Ramos (cell line): ENCODE data around the gene KSR1.
"Not testable (repeated sequence)": the region's sequence is repeated elsewhere in the genome, so short reads cannot be mapped to it uniquely, and the experiment has no call there.

Experiments
- in situ Hi-C: fragments of 300-500 bp; cut with MboI; formaldehyde crosslinking; loops from one replicate; pipeline ENCODE4 v1.14.3; 2022; ENCODE audit warnings: low sequenced_read_pairs; ENCODE audit not compliant: unreplicated experiment

The KSR1 gene

DNA sequence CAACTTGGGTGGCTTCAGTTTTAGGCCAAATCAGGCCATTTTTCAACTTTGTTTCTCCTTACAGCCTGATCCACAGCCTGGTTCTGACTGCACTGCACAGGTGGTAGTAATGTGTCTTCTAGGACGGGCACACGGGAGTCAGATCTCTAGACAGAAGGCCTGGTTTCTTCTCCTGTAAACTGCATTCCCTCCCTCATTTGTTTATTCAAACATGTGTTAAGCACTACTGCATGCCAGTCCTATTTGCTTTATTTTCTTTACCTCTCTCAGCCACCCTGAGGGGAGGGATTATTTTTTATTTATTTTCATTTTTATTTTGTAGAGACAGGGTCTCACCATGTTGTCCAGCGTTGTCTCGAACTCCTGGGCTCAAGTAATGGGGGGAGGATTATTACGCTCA lies 6.3 kb upstream of the KSR1 start:
- in situ Hi-C loops = loop anchor here (10.0 to 25.0 kb wide), 2 partner anchors 85 to 287 kb away; no protein-coding TSS in a partner anchor

DNA sequence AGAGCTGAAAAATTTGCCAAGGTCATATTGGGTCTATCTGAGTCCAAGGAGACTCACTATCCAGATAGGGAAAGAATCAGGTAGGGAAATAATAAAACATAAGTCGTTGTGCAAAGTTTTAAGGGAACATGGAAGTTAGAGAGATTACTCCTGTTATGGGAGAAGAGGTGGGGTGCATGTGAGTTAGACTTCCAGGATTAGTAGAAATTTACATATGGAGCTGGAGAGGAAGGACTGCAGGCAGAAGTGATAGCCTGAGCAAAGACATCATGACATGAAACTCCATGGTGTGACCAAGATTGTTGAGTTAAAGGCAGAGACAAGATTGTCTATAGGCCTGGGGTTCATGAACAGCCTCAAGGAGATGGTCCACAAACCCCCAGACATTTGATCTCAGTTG lies 5.8 kb upstream of the KSR1 start:
- in situ Hi-C loops = no loop called here

DNA sequence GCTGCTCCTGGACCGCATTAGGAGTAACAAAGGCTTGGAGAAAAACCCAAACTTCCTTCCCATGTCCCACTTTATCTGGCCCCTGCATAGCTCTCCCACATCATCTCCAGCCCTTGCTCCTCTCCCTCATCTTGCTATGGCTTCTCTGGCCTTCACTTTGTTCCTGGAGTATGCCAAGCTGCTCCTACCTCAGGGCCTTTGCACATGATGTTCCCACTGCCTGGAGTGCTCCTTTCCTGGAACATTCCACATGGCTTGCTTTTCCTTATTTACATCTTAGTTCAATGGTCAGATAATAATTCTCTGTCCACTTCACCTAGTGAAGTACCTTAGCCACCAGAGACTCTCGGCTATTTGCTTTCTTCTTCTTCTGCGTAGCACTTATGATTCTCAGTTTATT lies 4.3 kb upstream of the KSR1 start:
- in situ Hi-C loops = no loop called here

DNA sequence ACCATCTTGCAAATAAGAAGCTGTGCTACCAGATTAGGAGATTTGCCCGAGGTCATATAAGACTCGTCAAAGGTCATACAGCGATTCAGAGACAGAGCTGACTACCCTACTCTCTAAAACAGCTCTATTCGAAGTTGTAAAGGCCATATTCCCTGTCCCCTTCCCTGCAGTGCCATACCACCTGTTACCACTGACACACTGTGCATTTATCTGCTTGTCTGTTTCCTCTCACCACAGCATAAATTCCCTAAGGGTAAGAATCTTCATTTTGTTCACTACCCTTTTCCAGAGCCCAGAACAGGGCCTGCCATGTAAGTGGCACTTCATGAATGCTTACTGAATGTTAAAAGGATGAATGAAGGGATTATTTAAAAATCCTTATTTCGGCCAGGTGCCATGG lies 3.4 kb upstream of the KSR1 start:
- in situ Hi-C loops = no loop called here

DNA sequence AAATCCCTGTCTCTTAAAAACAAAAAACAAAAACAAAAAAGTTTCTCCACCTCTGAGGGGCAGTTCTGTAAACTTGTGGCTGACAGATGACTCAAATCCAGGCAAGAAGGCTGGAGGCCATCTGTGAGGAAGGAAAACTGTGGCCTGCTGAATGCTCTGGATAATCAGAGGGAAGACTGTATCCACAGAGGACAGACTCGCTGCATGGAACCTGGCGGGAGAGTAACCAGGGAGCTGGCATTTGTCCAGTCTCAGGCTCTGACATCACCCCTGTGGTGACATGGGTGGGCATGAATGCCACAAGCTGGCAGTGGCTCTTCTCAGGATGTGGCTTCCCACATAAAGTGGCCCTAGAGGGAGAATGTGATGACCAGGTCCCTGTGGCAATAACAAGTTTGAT lies 2.8 kb upstream of the KSR1 start:
- in situ Hi-C loops = no loop called here

DNA sequence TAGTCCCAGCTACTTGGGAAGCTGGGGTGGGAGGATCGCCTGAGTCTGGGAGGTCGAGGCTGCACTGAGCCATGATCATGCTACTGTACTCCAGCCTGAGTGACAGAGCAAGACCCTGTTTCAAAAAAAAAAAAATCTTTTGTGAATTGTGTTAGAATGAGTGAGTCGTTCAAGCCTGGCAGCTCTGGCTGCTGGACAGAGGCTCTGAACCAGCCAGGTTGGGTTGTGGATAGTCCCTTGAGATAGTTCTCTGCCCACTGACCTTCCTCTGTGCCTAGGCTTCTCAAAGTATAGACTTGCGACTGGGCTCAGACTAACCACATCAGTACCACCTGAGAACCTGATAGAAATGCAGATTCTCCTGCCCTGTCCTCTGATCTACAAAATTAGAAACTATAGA lies 2.2 kb upstream of the KSR1 start:
- in situ Hi-C loops = no loop called here

DNA sequence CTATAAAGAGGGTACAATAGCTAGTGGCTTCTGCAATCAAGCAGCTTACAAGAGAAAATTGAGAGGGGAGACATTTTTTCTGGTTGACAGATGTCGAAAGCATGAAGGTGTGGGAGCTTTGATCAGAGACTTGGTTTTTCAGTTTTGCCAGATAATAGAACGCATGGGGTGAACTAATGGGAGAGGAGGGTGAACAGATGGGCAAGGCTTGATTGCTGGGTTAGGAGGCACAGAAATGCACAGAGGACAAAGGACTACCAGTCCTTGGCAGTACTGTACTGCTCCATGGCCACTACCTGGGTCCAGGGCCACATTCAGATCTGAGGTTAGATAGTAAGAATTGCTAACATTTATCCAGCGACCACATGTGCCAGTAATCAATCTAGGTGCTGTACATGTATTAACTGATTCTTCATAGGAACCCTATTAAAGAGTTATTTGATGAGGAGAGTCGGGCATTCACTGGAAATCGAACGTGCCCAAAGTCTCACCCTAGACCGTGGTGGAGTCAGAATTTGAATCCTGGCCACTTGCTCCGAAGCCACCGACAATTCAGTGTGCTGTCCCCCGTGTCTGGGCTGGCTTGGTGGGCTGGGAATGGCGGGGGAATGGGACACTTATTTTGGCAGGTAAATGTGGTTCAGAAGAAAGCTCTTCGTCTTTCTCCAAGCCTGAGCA lies 873 bp upstream of the KSR1 start:
- in situ Hi-C loops = no loop called here

DNA sequence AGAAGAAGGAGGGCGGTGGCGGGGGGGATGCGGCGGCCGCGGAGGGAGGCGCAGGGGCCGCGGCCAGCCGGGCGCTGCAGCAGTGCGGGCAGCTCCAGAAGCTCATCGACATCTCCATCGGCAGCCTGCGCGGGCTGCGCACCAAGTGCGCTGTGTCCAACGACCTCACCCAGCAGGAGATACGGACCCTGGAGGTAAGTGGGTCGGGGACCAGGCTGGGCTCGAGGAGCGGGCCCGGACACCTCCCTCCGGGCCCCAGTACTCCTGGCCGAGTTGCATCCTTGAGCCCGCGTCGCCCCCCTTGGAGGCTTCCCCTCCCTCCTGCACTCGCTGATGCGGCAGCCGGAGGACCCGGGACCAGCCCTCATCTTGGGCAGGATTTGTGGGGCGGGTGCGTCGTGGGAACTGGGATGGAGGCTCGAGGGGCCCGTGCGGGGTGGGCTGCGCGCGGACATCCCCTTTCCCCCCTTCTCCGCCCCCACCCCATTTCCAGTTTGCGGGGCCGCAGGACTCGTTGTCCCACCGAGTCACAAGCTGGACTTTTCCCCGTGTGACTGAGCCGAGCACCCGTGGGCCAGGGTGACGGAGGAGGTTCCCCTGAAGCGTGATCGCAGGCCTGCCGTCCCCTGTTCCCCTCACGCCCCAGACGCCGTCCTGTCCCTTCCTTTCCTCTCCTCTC lies 572 bp downstream of the KSR1 start:
- in situ Hi-C loops = no loop called here

DNA sequence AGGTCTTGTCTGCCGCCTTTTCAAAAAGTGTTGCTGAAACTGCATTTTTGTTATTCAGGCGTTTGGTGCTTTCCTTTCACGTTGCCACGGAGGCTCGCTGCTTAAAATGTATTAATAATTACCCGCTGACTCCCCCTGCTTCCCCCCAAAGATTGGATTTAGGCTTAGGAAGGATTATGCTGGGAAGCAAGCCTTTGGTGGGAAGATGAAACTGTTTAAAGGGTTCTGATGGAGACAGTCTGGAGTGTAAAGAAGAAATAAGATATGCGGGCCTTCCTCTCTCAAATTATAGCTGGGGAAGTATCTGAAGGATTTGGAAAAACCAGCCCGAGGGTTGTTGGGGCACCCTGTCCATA lies 1.1 kb downstream of the KSR1 start:
- in situ Hi-C loops = no loop called here

DNA sequence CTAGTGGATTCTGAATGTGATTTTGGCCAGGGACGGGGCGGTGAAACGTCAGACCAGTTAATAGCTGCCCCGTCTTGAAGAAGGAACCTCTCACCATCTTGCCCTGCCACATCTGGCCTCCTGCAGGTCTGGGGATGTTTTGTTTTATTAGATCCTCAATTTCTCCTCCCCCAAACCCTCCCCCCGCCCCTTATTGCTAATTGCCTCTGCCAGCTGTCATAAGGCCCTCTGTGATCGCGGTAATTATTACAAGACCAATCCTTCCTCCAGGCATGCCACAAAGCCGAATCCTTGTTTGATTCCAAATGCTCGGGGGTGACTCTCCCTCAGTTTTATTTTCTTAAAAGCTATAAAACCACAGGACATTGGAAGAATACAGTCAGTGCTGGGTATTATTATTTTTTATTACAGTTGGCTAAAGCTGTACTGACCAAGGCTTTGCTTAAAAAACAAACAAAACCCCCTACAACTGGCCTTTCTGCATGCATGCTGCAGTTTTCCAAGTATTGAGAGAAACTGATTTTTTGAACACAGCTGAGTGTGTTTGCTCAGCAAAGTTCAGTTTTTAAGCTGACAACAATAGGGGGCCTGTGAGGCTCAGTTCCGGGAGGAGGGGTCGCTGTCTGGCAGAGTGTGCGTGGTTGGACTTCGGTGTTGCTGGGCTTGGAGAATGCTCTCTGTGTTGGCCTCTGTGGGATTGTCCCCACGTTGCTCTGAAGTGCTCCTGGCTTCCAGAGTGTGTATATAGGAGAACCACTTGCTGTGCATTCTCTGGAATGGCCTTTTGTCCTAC lies 1.7 kb downstream of the KSR1 start:
- in situ Hi-C loops = no loop called here

DNA sequence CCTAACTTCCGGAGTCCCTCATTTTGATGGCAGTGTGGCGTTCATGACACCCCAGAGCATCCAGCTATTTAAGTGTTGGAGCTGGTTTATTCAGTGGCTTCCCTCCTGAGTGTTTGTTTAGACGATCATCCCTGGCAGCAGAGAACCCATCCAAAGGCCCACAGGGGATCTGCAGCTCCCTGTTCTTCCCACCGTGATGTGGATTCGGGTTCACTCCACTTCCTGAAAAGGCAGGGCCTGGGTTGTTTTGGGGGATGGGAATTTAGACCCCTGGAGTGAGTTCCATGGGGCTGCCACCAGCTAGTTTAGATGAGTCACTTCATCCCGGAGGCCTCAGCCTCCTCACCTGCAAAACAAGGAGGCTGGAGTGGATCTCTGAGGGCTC lies 2.3 kb downstream of the KSR1 start:
- in situ Hi-C loops = no loop called here

DNA sequence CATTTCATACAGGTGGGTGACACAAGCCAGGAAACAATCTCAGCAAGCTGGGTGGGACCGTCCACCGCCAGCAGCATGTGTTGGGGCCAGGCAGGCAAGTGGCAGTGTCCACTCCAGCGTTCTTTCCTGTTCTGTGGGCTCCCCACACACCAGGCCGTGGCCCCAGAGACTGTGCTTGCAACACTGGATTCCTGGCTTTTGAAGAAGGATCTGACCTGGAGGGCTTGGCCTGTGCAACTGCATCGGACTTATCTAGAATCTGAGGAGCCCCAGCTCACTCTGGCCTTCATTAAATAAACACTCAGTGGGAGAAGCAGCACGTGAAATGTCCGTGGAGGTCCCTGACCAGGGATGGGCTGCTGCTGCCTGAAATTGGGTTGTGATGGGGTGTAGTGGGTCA lies 3.2 kb downstream of the KSR1 start:
- in situ Hi-C loops = no loop called here

DNA sequence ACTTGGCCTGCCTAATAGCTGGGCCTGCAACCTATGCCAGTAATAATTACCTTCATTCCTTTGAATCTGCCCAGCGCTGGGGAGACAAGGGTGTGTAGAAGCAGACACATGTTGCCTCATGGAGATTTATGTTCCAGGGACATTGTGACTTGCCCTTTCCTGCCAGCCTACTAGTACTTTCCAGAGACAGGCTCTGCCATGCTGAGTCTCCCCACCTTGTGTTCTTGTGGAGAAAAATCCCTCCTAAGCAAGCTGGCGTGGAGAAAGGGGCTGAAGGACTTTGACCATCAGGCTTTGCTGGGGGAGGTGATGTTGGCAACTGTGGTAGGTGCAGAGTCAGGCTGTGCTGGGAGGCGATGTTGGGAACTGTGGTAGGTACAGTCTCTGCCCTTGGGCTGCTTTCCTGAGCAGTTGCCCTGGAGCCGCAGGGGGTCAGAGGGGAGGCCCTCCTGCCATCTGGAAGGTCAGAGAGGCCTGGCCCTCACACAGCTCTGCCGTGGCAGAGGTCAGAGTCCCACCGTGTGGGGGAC lies 4.0 kb downstream of the KSR1 start:
- in situ Hi-C loops = no loop called here

DNA sequence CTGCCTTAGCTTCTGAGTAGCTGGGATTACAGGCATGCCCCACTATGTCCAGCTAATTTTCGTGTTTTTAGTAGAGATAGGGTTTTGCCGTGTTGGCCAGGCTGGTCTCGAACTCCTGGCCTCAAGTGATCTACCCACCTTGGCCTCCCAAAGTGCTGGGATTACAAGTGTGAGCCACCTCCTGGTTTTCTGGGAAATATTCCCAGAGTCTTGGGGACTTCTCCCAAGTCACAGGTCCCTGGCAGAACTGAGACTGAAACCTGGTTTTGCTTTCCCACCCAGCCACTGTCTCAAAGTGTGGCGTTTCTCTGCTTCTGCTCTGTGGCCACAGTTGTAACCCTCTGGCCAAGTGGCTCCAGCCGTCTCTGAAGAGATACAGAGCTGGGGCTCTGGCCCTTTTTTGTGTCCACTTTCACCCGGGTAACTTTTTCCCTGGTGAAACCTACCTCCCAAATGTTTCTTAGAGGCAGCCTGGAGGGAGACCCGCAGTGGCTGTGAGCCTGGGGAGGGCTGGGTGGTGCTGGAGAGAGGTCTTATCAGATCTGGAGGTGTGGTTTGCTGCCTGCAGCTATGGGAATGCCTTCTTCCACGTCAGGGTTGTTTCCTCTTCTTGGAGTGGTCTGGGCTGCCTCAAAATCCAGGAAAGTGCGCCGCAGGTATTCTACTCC lies 5.1 kb downstream of the KSR1 start:
- in situ Hi-C loops = no loop called here

DNA sequence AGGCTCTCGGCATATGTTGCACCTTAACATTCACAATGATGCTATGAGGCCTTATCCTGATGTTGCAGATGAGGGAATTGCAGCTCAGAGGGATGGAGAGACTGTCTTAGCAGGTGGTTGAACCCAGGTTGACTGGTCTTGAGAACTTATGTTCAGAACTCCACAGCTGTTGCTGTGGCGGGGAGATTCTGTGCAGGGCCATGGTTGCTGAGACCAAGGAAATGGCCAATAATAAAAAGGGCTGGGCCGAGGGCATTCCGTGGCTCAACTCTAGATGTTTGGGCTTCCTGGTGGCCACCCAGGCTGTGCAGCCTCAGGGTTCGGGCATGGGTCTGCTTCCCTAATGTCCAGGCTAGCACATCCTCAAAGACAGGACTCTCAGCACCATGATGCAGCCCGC lies 5.9 kb downstream of the KSR1 start:
- in situ Hi-C loops = no loop called here

DNA sequence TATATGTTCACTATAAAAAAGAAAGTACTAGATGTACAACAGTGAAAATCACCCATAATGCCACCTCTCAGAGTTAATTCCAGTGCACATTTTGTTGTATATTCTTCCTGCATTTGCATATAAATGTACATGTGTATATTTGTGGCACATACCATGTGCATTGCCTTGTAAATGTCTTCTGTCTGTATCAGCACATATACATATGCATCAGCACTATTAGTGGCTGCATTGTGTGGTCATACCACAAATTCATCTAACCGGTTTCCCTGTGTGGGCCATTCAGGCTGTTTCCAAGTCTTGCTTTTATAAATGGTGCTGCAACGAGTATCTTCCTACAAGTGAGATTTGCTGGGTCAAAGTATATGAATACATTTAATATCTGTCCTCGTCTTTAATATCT lies 6.5 kb downstream of the KSR1 start:
- in situ Hi-C loops = no loop called here

DNA sequence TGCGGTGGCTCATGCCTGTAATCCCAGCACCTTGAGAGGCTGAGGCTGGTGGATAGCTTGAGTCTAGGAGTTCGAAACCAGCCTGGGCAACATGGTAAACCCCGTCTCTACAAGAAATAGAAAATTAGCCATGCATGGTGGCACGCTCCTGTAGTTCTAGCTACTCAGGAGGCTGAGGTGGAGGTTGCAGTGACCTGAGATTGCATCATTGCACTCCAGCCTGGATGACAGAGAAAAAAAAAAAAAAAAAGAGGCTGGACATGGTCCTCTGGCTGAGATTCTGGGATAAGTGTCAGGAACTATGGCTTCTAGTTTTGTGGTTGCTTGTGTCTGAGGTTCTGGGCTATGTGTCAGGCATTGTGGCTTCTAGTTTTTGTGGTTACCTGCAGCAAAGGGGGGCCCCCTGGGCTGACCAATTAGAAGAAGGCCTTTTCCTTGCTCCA lies 7.0 kb downstream of the KSR1 start:
- in situ Hi-C loops = no loop called here

DNA sequence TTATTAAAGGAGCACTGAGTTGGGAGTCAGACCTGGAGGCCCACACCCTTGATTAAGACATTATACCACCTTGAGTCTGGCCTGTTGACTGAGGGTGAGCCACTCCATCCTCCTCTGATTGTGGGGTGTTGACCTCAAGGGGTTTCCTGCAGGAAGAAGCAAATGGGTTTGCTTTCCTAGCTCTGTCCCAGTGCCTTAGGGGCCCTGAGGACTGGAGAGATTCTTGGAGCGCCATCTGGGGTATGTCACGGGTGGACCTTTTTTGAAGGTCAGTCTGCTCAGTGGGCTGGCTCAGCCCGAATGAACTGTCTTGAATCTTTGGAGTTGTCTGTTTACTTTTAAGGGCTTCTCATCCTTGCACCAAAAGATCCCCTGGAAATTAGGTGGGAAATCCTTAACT lies 7.8 kb downstream of the KSR1 start:
- in situ Hi-C loops = not testable (repeated sequence)

DNA sequence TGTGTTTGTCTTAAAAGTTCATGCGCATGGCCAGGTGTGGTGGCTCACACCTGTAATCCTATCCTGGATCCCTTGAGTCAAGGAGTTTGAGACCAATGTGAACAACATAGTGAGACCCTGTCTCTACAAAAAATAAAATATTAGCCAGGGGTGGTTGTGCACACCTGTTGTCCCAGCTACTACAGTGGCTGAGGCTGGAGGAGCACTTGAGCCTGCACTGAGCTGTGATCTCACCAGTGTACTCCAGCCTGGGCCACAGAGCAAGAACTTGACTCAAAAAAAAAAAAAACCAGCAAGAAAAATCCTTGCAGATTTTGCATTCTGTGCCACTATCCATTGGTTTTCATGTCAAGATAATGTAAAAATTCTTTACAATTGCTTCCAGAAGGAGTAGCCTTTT lies 8.2 kb downstream of the KSR1 start:
- in situ Hi-C loops = no loop called here

DNA sequence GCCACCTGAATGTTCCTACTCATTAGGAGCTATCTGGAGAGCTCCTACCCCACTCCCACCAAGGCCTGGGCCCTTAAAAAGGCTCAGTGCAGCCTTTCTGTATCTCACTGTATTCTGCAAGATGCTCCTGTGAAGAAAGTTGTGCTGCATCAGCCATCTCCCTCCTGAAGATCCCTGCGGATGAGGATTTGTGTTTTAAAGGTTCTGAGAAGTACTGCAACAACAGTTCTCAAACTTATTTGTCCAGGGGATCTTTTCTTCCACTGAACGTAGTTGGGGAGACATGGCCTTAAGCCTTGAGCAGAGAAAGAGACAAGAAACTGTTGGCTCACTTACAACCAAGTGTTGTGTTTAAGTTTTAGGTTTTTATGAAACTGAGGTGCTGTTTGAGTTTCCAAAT lies 9.6 kb downstream of the KSR1 start:
- in situ Hi-C loops = not testable (repeated sequence)

DNA sequence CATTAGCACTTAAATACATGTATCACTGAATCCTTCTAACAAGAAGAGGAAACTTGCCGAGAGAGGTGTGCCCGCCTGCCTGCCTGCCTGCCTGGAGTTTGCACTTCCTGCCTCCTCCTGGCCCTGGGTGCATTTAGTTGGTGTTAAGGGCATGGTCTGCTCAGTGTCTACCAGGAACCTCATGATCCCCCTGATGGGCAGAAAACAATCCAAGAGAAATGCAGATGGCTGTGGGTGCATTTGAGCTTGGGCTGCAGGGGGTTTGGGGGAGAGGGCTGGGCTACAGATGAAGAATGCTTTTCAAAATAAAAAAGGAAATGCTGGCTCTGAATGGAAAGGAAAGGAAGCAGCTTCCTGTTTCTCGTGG lies 10.1 kb downstream of the KSR1 start:
- in situ Hi-C loops = no loop called here
